Measurements from ENCODE around the gene ANKRD62.

- TF ChIP-seq CTCF (IDR thresholded peaks at IDR 0.05; ENCODE audit: insufficient read depth, low read length, poor library complexity, severe bottlenecking) = no peak
- TF ChIP-seq EZH2phosphoT487 (conservative IDR thresholded peaks at IDR 0.05; ENCODE audit: low read length) = no peak
These were observed 8.5 kb upstream of the ANKRD62 start for GRCh38 chr18:12085136-12085535.
